Coronary artery (tissue), 2 donors: ENCODE measurements around the gene GM2A.

Experiments used
- DNase-seq: peaks from one replicate; pipeline ENCODE4 v3.0.0-alpha.2; 2017; ENCODE audit warnings: low spot score
- H3K27ac ChIP-seq, 2 donors: fragments of 200-600 bp; sonication (generic); one replicate each; pipeline ENCODE4 v1.5.1; 2016 to 2019
- H3K4me3 ChIP-seq: fragments of 200-600 bp; sonication (generic); 2 replicates; pipeline ENCODE4 v1.5.1; 2016; ENCODE audit warnings: mild to moderate bottlenecking, moderate library complexity
- TF ChIP-seq, protein P1 (sequence below): fragments of 200-600 bp; sonication (generic); IDR thresholded peaks from one replicate; pipeline ENCODE4 v1.5.1; 2019; ENCODE audit warnings: antibody characterized with exemption

Gene GM2A

DNA sequence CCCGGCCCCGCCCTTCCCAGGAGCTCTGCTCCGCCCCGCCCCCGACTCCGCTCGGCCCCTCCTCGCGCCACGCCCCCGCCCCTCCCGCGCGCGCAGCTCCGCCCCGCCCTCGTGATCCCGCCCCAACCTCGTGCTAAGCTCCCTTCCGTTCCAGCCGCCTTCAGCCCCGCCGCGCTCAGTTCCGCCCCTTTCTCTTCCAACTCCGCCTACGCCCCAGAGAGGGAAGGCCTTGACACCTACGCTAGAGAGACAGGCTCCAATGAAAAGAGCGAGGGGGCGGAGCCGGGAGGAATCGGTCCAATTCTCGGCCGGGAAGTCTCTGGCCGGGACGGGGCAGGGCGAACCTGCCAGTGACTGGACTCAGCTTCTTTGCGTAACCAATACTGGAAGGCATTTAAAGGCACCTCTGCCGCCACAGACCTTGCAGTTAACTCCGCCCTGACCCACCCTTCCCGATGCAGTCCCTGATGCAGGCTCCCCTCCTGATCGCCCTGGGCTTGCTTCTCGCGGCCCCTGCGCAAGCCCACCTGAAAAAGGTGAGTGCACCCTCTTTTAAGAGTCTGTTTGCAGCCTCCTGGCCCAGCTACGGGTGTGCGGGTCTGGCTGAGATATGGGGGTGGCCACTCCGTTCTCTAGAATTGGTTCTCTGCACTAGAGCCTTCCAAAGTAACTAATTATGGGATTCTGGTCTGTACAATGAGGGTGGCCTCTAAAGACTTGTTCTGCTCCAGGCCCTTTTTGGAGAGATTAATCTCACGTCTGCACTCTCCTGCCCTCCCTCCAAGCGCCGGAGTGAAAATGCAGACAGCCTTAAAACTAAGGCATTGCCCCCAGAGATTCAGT is at the start of gene GM2A:
GM2A (plus strand) TSS at position 424 of the 843 bp plus-strand sequence; CDS start at position 456, 32 bp downstream.
- TF ChIP-seq, protein P1, sequence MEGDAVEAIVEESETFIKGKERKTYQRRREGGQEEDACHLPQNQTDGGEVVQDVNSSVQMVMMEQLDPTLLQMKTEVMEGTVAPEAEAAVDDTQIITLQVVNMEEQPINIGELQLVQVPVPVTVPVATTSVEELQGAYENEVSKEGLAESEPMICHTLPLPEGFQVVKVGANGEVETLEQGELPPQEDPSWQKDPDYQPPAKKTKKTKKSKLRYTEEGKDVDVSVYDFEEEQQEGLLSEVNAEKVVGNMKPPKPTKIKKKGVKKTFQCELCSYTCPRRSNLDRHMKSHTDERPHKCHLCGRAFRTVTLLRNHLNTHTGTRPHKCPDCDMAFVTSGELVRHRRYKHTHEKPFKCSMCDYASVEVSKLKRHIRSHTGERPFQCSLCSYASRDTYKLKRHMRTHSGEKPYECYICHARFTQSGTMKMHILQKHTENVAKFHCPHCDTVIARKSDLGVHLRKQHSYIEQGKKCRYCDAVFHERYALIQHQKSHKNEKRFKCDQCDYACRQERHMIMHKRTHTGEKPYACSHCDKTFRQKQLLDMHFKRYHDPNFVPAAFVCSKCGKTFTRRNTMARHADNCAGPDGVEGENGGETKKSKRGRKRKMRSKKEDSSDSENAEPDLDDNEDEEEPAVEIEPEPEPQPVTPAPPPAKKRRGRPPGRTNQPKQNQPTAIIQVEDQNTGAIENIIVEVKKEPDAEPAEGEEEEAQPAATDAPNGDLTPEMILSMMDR: no peak
- Histone ChIP-seq H3K27ac (peak within 1 kb of the TSS; percentile 59 to 86), H3K4me3 (peak within 1 kb of the TSS; percentile 85)
- peak; percentile 100 for DNase-seq

DNA sequence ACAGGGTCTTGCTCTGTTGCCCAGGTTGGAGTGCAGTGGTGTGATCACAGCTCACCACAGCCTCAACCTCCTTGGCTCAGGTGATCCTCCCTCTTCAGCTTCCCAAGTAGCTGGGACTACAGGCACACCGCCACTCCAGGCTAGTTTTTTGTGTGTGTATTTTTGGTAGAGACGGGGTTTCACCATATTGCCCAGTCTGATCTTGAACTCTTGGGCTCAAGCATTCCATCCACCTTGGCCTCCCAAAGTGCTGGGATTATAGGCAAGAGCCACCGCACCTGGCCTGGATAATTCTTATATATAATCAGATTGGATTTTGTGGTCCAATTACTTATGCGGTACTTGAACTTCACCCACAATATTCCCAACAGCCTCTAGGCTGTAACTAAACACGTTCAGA is 48.9 kb upstream of the GM2A start:
- DNase-seq: no peak

DNA sequence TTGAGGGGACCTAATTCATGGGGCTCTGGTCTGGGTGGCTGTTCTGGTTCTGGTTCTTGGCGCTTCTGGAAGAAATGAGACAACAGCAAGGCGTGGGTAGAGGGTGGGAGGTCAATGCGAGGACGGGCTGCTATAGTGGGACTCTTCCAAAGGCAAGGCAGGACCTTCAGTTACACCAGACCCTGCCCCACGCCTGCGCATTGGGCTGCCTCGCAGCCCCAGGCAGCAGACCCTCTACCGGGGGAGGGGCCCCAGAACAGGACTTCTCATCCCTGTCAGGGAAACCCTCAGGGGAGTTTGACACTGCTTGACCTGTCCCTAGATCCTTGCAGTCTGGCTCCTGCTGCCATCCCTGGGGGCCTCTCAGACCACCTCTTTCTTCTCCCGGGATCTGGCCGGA is 47.6 kb upstream of the GM2A start:
- H3K4me3 ChIP-seq: no peak overlapping the region
- DNase-seq: no peak
- TF ChIP-seq, protein P1: no peak
- no peak overlapping the region for H3K27ac ChIP-seq

More for the DNA sequence above, 48.9 kb upstream of the GM2A start:
- TF ChIP-seq, protein P1: no peak
- Histone ChIP-seq H3K27ac (no peak overlapping the region), H3K4me3 (no peak overlapping the region)

DNA sequence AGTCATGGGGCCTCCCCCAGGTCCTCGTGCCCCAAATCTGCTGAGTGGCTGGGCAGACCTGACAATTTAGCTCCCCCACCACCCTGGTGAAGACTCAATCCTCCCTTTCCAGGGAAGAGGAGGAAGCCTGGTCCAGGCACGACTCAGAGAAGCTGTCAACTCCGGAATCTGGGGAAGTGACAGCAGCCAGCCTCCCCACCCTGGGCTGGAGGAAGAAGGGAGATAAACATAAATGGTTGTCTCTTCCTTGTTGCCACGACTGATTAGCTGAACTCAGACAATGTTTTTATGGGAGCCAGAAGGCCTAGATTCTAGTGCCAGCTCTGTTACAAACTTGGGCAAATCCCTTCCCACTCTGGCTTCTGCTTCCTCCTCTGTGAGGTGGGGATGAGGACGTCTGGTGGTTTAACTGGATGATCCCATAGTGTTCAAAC is 44.5 kb upstream of the GM2A start:
- no peak for DNase-seq
- Histone ChIP-seq H3K4me3 (no peak overlapping the region), H3K27ac (peak overlapping the region; percentile 47 to 68)
- TF ChIP-seq, protein P1: no peak

DNA sequence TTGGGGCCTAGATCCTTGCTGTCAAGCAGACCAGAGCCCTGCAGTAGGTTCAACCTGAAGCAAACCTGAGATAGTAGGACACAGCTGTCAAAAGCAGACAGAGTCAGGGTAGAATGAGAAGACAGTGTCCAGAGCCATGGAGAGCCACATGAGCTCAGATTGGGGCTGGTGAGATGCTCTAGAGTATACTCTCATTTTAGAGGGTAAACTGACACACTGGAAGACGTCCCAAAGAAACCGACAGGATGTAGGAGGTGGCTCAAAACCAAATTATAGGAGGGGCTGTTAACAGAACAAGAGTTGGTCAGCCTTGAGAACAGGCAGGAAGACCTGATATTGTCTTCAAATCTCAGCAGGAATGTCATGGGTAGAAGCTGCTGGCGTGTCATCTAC is 40.6 kb upstream of the GM2A start:
- TF ChIP-seq, protein P1: no peak

DNA sequence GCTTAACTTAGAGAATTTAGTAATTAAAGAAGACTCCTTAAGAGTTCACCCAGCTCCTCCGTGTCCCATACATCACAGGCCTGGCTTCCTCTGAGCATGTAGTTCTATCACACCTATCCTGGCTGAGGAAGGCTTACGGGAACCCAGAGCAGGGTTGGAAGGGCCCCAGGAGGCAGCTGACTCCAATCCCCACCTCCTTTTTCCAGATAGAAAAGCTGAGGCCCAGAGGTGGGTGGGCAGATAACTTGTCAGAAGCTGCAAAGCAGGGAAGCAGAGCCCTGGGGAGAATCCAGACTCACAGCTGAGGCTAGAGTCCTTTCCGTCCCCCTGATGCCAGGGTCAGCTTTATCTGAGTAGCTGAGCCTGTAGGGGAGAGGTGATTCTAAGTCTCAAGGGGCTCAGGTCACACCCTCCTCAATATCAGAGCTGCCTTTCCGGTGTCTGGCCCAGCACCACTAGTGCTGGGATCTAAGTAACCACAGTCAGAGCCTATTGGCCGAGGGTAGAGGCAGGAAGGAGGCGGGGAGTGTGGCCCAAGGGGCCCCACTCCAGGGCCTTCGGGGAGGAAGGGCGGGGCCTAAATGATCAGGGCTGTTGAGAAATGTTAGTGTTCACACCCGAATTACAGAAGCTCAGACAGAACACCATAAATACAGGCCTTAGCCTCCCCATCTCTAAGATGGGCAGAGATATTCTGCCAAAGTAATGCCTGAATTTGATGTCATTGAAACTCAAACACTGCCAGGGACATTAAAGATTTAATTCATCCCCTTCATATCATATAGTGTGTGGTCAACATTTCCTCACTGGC is 39.0 kb upstream of the GM2A start:
- DNase-seq: peak; percentile 84
- H3K27ac ChIP-seq: peak overlapping the region; percentile 27 to 82
- TF ChIP-seq, protein P1: no peak
- peak overlapping the region; percentile 28 for H3K4me3 ChIP-seq

More for the DNA sequence above, 40.6 kb upstream of the GM2A start:
- Histone ChIP-seq H3K27ac (peak overlapping the region in 1 of 2 donors; percentile 65), H3K4me3 (no peak overlapping the region)
- DNase-seq: no peak
